ENCODE data around the gene C1QTNF1. TPM values are rescaled to one million over a fixed set of nuclear protein-coding genes. Genes with fewer than 3 reads are reported as not detected.

Gene C1QTNF1
- total and polyA plus RNA-seq, 9 of the 15 experiments (the other 6 are each of a cell fraction or from before 2014, with no cell fraction given): 0.09 TPM; not detected in 8

GRCh38 chr17:79096477-79096876 lies 72.5 kb downstream of the C1QTNF1 start (continued):
- TF ChIP-seq ZNF23 (CRISPR knock-in tag; IDR thresholded peaks at IDR 0.05): no peak
- no peak for TF ChIP-seq ETS2 (tag; IDR thresholded peaks at IDR 0.05; ENCODE audit: borderline replicate concordance, poor library complexity, severe bottlenecking)
- TF ChIP-seq ARID3A (IDR thresholded peaks at IDR 0.05; ENCODE audit: borderline replicate concordance, low read depth, low read length): no peak
- no peak for TF ChIP-seq TFAP4 (CRISPR knock-in tag; IDR thresholded peaks at IDR 0.05; ENCODE audit: borderline replicate concordance)
- TF ChIP-seq TAF15 (IDR thresholded peaks at IDR 0.05; ENCODE audit: low read depth, low read length): no peak
- no peak for TF ChIP-seq POLR2H (tag; IDR thresholded peaks at IDR 0.05; ENCODE audit: low read depth)
- TF ChIP-seq HMG20B (CRISPR knock-in tag; IDR thresholded peaks at IDR 0.05): no peak
- TF ChIP-seq TAF7 (tag; IDR thresholded peaks at IDR 0.05): no peak
- TF ChIP-seq BCL6 (CRISPR knock-in tag; IDR thresholded peaks at IDR 0.05): no peak
- no peak for TF ChIP-seq ZNF282 (CRISPR knock-in tag; IDR thresholded peaks at IDR 0.05)
- TF ChIP-seq GTF2B (IDR thresholded peaks at IDR 0.05; ENCODE audit: extremely low read depth, insufficient read length): no peak
- TF ChIP-seq HBP1 (CRISPR knock-in tag; IDR thresholded peaks at IDR 0.05): no peak
- TF ChIP-seq ZNF583 (CRISPR knock-in tag; IDR thresholded peaks at IDR 0.05): no peak

All from K562 (cell line).